Measurements from ENCODE around the gene CAMSAP2. TPM values are rescaled to one million over a fixed set of nuclear protein-coding genes. Genes with fewer than 3 reads are reported as not detected.

CAMSAP2 gene
- total and polyA plus RNA-seq, 5 experiments from 2014 or later = 0.71 to 10.1 (median 2.0) TPM

GRCh38 chr1:200838676-200839445 is 100.2 kb downstream of the CAMSAP2 start:
- H3K36me3 Mint-ChIP-seq = peaks cover 4 to 17% (median 10%) of the 10 kb centered on the region in 3 donors
- H3K4me3 Mint-ChIP-seq = no peak overlapping the region
- H3K9me3 Mint-ChIP-seq = peaks cover 0 to 8% (median 0%) of the 10 kb centered on the region in 9 donors
- POLR2A ChIA-PET = no interaction called here
- ATAC-seq = no peak
- no peak for DNase-seq
- no peak overlapping the region for H3K27ac Mint-ChIP-seq
- no peaks in the 10 kb centered on the region for H3K4me1 Mint-ChIP-seq
- no peaks in the 10 kb centered on the region for H3K27me3 Mint-ChIP-seq

GRCh38 chr1:200845360-200845759 is 106.7 kb downstream of the CAMSAP2 start:
- Mint-ChIP-seq H3K36me3 (peaks cover 0 to 45% (median 31%) of the 10 kb centered on the region in 3 donors), H3K27me3 (no peaks in the 10 kb centered on the region), H3K4me1 (no peaks in the 10 kb centered on the region), H3K4me3 (no peak overlapping the region), H3K9me3 (no peaks in the 10 kb centered on the region), H3K27ac (no peak overlapping the region)
- DNase-seq = no peak
- POLR2A ChIA-PET = no interaction called here
- ATAC-seq = no peak

GRCh38 chr1:200846398-200846797 is 107.7 kb downstream of the CAMSAP2 start:
- Mint-ChIP-seq H3K27ac (no peak overlapping the region), H3K4me3 (no peak overlapping the region), H3K4me1 (no peaks in the 10 kb centered on the region), H3K36me3 (peaks cover 0 to 47% (median 31%) of the 10 kb centered on the region in 3 donors), H3K9me3 (no peaks in the 10 kb centered on the region), H3K27me3 (no peaks in the 10 kb centered on the region)
- ATAC-seq (no peak), DNase-seq (no peak)
- POLR2A ChIA-PET = no interaction called here

- Mint-ChIP-seq H3K4me1 (no peaks in the 10 kb centered on the region), H3K9me3 (no peaks in the 10 kb centered on the region), H3K4me3 (no peak overlapping the region), H3K36me3 (peaks cover 4 to 56% (median 32%) of the 10 kb centered on the region in 3 donors), H3K27me3 (no peaks in the 10 kb centered on the region), H3K27ac (peak overlapping the region in 1 of 10 donors; percentile 4)
- ATAC-seq = no peak
- POLR2A ChIA-PET = no interaction called here
- no peak for DNase-seq
These were observed 110.7 kb downstream of the CAMSAP2 start for GRCh38 chr1:200849430-200849829.

DNA sequence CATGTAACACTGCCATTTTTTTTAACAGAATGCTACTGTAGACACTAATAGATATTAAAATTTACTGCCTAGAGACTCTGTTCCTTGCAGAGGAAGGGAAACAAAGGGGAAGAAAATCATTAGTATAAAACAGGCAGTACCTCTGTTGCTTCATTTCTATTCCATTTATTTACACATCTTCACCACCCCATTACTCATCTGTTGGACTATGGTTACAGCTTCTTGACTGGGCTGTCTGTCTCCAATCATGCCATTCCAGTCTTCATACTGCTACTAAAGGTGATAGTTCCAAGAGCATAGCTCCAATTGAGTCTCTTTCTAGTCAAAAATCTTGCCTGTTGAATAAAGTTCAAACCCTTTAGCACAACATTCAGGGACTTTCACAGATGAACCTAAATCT is 111.9 kb downstream of the CAMSAP2 start:
- no peaks in the 10 kb centered on the region for H3K9me3 Mint-ChIP-seq
- ATAC-seq = no peak
- H3K27me3 Mint-ChIP-seq = no peaks in the 10 kb centered on the region
- no peak overlapping the region for H3K4me3 Mint-ChIP-seq
- peaks cover 4 to 53% (median 32%) of the 10 kb centered on the region in 3 donors for H3K36me3 Mint-ChIP-seq
- H3K4me1 Mint-ChIP-seq = no peaks in the 10 kb centered on the region
- POLR2A ChIA-PET = no interaction called here
- no peak overlapping the region for H3K27ac Mint-ChIP-seq
- no peak for DNase-seq

GRCh38 chr1:200856716-200857357 is 118.1 kb downstream of the CAMSAP2 start:
- Mint-ChIP-seq H3K4me3 (no peak overlapping the region), H3K36me3 (peaks cover 4 to 31% (median 22%) of the 10 kb centered on the region in 3 donors), H3K9me3 (no peaks in the 10 kb centered on the region), H3K27me3 (no peaks in the 10 kb centered on the region), H3K4me1 (peaks cover 0 to 2% (median 0%) of the 10 kb centered on the region in 4 donors), H3K27ac (no peak overlapping the region)
- ATAC-seq (no peak), DNase-seq (no peak)
- POLR2A ChIA-PET = no interaction called here

GRCh38 chr1:200857804-200858203 is 119.1 kb downstream of the CAMSAP2 start:
- no peak overlapping the region for H3K27ac Mint-ChIP-seq
- no peak for ATAC-seq
- peaks cover 0 to 10% (median 1%) of the 10 kb centered on the region in 4 donors for H3K4me1 Mint-ChIP-seq
- POLR2A ChIA-PET = no interaction called here
- peaks cover 0 to 27% (median 22%) of the 10 kb centered on the region in 3 donors for H3K36me3 Mint-ChIP-seq
- DNase-seq = no peak
- no peaks in the 10 kb centered on the region for H3K9me3 Mint-ChIP-seq
- no peaks in the 10 kb centered on the region for H3K27me3 Mint-ChIP-seq
- no peak overlapping the region for H3K4me3 Mint-ChIP-seq

- Mint-ChIP-seq H3K4me3 (no peak overlapping the region), H3K27ac (peak overlapping the region in 2 of 10 donors; percentile 6 to 36), H3K4me1 (peaks cover 0 to 16% (median 1%) of the 10 kb centered on the region in 4 donors), H3K9me3 (no peaks in the 10 kb centered on the region), H3K36me3 (peaks cover 0 to 14% (median 9%) of the 10 kb centered on the region in 3 donors), H3K27me3 (peaks cover 0 to 1% (median 0%) of the 10 kb centered on the region in 5 donors)
- no peak for DNase-seq
- no peak for ATAC-seq
- POLR2A ChIA-PET = no interaction called here
These were observed 123.4 kb downstream of the CAMSAP2 start for GRCh38 chr1:200861937-200862647.

- Mint-ChIP-seq H3K9me3 (no peaks in the 10 kb centered on the region), H3K36me3 (peaks cover 0 to 6% (median 6%) of the 10 kb centered on the region in 3 donors), H3K4me3 (peak overlapping the region in 2 of 10 donors; percentile 28 to 32), H3K27me3 (peaks cover 0 to 3% (median 0%) of the 10 kb centered on the region in 5 donors), H3K27ac (peak overlapping the region in 3 of 10 donors; percentile 36 to 63 (median 59)), H3K4me1 (peaks cover 0 to 21% (median 3%) of the 10 kb centered on the region in 4 donors)
- ATAC-seq (no peak), DNase-seq (no peak)
- POLR2A ChIA-PET = interaction anchor here (0.7 kb wide), 1 partner anchor 21 kb away, joined by 3 read pairs; no protein-coding TSS in a partner anchor
These were observed 124.2 kb downstream of the CAMSAP2 start for GRCh38 chr1:200862713-200863415.

GRCh38 chr1:200866116-200866515 is 127.4 kb downstream of the CAMSAP2 start:
- H3K9me3 Mint-ChIP-seq = no peaks in the 10 kb centered on the region
- no peak overlapping the region for H3K4me3 Mint-ChIP-seq
- no peak for DNase-seq
- peaks cover 0 to 3% (median 3%) of the 10 kb centered on the region in 3 donors for H3K36me3 Mint-ChIP-seq
- no peak for ATAC-seq
- POLR2A ChIA-PET = no interaction called here
- H3K27ac Mint-ChIP-seq = no peak overlapping the region
- H3K4me1 Mint-ChIP-seq = peaks cover 0 to 36% (median 6%) of the 10 kb centered on the region in 4 donors
- peaks cover 5 to 9% (median 5%) of the 10 kb centered on the region in 5 donors for H3K27me3 Mint-ChIP-seq

GRCh38 chr1:200866521-200866920 is 127.8 kb downstream of the CAMSAP2 start:
- H3K4me3 Mint-ChIP-seq = no peak overlapping the region

More at GRCh38 chr1:200866521-200866920, 127.8 kb downstream of the CAMSAP2 start:
- peaks cover 0 to 40% (median 6%) of the 10 kb centered on the region in 4 donors for H3K4me1 Mint-ChIP-seq
- H3K27me3 Mint-ChIP-seq = peaks cover 9 to 13% (median 9%) of the 10 kb centered on the region in 5 donors
- H3K36me3 Mint-ChIP-seq = peaks cover 0 to 3% (median 3%) of the 10 kb centered on the region in 3 donors
- no peak overlapping the region for H3K27ac Mint-ChIP-seq
- POLR2A ChIA-PET = no interaction called here
- no peaks in the 10 kb centered on the region for H3K9me3 Mint-ChIP-seq
- ATAC-seq = no peak
- no peak for DNase-seq
